GM18870 (cell line): ENCODE data around the gene GPR153.

ENCODE experiments used
- ATAC-seq: cut with Tn5 transposase; IDR thresholded peaks from one replicate; pipeline ENCODE4 v1.9.1; 2021; ENCODE audit warnings: moderate library complexity; ENCODE audit not compliant: unreplicated experiment

Gene GPR153

DNA sequence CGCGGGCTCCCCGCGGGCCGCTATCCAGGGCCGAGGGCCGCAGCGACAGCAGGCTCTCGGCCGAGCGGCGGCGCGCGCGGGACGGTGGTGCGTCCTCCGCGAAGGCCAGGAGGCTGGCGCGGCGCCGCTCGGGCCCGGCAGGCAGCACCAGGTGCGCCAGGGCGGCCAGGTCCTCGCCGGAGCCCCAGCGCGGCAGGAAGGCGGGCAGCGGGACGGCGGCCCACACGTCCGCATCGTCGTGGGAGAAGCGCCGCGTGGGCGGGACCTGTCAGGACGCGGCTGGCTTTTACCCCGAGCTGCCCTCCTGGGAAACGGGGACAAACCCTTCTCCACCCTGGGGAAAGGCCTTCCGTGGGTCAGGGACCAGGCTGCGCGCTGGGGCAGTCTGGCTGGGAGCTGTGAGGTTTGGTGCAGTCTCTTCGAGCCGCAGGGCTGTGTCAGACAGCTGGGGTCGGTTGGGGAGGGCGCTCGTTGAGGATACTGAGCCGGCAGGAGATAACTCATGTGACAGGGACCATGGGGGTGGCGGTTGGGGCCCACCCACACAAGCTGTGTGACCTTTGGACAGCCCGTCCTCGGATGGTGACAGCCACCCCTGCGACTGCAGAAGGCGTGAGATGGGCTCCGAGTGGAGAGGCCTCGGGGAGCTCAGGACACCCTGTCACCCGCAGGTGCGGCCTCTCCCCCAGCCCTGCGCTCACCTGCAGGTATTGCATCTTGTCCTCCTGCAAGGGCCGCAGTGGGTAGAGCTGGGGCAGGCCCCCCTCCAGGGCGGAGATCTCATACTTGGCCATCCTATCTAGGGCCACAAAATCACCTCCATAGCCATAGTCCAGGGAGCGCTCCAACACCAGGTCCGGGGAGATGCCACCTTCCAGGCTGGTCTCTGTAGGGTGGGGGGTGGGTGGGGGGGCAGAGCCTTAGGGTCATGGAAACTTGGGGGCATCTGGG lies 10.9 kb downstream of the GPR153 start:
- ATAC-seq, result no peak

DNA sequence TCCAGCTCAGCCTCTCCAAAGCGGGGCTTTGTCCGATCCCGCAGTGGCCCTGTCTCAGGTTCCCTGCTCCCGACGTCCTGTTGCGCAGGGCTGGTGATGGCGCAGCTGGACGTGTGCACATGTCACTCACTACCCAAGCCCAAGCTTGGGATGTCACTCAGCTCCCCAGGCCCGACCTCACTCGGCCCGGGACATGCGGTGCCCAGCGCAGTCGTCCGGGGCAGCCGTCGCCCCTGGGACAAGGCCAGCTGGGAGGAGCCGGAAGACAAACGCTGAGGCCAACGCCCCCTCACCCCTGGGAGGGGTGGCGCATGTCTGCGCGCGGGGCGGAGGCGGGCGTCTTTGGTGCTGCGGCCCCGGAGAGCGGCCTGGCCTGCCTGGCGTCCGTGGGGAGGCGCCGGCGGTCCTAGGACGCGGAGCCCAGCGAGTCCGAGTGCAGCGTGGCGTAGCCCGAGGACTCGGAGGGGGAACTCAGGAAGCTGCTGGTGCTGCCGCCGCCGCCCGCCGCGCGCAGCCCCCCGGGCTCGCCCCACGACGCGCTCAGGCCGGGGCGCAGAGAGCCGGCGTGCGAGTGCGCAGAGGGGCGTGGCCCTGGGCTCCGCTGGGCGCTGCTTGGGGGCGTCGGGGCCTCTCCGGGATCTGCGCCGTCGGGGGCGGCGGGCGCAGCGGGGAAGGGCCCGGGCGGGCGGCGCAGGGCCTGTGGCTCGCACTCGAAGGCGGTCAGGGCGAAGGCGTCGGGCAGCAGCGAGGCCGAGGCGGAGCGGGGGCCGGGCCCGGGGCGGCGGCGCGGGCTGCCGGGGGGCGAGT lies 11.8 kb downstream of the GPR153 start:
- no peak for ATAC-seq

DNA sequence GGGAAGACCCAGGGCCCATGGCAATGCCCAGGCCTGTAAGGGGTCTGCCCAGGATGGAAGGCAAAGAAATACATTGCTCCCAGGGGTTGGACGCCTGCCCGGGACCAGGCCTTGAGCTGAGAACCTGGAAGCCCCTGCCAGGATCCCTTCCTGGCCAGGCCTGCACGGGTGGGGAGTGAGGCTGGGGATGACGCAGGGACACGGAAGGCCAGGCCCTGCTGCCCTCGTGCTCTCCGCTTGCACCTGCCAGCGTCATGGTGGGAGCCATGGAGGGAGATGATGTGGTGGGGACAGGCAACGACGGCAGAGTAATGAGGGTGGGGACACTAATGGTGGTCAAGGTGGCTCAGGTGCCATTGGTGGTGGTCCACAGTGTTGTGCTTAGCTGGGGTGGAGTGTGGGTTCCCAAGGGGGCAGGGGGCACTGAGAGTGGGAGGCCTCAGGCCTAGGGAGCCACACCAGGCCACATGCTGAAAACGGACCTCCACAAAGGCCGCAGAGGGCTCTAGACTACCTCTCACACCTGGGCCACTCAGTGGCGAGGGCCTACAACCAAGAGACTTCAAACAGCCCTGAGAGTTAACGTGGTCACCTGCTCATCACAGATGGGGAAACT lies 12.6 kb downstream of the GPR153 start:
- ATAC-seq, result no peak

DNA sequence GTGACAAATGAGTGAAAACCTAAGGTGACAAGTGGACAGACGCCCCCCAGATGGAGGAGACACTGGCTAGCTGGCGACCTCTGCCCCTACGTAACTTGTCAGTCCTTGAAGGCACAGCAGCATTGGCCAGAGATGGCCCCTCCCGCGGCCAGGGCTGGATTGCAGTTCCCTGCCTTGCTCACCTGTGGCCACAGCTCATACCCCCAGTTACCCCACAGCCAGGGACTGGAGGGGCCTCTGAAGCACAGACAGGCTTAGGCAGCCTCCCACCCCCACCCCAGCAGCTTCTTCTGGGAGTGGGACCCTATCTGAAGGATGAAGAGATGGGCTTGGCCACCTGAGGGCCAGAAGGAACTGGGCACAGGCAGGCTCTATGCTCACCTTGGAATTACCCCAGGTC lies 13.2 kb downstream of the GPR153 start:
- ATAC-seq, result no peak

DNA sequence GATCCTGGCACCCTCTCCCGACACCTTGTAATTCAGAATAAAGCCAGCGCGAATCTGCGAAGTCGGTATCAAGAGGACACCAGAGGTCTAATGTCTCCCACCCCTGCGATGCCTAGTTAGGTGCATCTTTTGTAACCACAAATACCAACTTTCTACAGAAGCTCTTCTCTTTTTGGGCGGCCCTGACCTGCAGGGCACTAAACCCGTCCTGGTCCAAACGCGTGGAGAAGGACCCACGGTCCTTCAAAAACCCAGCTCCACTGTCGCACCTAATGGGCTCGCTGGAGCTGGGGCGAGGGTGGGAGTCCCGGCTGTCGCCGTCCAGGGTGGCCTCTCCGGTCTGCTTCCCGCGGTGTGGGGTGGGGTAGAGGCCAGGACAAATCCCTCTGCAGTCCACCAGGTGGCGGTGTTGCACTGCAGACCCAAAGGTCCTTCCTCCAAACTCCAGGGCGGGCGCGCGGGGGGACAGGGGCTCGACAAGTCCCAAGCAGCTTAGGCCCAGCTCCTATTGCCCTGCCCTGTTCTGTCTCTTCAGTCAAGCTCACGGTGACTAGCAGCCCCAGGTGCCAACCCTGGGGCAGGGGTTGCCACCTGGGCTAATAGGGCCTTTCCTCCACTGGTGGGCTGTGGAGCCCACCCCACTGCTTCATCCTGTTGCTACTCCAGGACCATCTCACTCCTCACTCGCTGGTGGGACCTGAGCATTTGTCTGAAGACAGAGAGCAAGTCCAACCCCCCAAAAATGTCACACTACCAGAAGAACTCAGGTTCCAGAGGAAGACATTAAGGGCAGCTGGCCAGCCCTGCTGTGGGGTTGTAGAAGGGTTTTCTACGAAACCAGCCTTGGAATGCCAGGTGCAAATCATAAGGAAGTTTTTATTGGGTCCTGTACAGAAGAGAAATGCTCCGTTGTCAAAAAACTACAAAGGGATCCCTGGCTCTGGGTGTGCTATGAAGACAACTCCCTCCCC lies 14.1 kb downstream of the GPR153 start:
- no peak for ATAC-seq

DNA sequence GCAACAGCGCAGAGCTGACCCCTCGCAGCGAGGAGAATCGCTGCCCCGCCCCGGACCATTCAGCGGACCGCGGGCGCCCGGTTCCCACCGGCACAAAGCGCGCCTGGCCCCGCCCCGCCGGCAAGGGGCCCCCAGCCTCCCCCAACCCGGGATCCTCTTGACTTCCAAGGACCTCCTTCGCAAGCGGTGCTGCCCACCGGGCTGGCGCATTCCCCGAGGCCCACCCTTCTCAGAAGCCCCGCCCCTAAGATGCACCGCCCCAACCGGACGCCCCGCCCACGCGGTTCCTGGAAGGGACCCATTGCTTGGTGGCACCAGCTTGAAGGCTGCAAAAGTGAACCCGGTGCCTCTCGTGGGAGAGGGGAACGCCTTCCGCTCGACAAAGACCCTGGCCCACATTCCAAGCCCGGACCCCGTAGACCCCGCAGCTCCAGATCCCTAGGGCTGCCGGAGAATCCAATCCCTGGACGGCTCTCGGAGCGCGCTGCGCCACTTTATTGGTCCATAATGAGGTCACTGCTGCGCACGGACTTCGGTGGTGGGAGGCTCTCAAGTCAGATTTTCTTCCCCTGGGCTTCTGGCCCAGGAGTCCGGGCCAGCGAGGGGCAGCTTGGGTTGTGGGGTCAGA lies 14.9 kb downstream of the GPR153 start:
- ATAC-seq, result no peak

DNA sequence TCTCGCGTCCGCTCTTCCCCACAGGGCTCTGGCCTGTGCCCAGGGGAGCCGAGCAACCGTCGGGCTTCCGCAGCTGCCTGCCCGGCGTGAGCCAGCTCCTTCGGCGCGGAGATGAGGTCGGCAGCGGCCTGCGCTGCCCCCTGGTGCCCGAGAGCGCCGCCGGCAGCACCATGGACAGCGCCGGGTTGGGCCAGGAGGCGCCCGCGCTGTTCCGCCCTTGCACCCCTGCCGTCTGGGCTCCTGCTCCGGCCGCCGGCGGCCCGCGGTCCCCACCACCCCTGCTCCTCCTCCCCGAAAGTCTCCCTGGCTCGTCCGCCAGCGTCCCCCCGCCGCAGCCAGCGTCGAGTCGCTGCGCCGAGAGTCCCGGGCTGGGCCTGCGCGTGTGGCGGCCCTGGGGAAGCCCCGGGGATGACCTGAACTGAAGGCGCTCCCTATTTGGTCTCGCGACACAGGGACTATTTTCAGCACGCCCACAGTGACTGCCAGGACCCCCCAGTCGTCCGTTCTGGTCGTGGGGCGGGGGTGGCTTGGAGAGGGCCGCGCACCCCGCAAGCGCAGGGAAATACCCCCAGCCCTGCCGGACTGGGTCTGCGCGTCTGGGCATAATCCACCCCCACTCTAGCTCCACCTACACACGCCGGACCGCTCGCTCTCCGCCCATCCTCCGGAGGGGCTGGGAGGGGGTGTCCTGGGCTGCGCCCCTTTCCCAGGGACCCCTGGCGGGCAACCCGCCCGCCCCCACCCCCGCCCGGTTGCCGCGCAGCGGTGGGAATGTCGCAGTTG lies 15.6 kb downstream of the GPR153 start:
- no peak for ATAC-seq

DNA sequence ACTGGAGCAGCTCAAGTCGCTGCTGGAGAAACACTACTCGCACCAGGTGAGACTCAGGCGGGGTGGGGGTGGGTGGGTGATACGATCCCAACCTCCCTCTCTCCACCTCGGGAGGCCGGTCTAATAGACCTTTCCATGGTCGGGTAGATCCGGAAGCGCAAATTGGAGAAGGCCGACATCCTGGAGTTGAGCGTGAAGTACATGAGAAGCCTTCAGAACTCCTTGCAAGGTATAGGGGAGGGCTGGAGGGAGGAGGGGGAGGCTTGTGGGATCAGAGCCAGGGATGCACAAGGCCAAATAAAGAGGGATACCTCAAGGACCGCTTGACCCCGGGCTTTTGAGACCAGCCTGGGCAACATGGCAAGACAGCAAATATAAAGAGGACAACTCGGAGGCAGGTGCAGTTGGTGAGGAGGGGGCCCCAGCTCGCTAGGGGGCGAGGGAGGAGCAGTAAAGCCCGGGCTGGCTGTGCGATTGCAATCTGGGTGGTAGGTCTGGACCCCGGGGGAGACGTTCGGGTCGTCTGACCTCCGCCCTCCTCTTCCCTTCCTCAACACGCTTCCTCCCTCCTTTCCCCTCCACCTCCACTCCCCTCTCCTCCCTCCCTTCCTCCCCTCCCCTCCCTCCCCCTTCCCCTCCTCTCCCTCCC lies 16.4 kb downstream of the GPR153 start:
- no peak for ATAC-seq

DNA sequence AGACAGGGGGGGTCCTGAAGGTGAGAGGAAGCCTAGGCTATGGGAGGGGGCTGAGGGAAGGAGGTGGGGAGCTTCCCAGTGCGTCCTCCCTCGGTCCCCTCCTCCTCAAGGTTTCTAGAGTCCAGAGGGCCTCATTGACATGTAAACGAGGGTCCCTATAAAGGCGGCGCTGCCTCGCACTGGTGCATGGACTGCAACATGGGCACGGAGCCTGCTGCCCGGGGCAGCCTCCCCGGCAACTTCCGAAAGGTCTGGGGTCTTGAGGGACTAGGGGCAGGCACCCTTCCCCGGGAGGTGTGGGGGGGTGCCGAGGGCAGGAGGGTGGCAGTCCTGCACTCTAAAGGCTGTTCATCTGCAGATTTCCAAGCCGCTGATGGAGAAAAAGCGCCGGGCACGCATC lies 16.9 kb downstream of the GPR153 start, which contains the start of gene HES3:
TSS of gene HES3 (plus strand) at position 187 of the 400 bp plus-strand sequence. CDS start at position 374, 187 bp downstream.
- ATAC-seq, result no peak

DNA sequence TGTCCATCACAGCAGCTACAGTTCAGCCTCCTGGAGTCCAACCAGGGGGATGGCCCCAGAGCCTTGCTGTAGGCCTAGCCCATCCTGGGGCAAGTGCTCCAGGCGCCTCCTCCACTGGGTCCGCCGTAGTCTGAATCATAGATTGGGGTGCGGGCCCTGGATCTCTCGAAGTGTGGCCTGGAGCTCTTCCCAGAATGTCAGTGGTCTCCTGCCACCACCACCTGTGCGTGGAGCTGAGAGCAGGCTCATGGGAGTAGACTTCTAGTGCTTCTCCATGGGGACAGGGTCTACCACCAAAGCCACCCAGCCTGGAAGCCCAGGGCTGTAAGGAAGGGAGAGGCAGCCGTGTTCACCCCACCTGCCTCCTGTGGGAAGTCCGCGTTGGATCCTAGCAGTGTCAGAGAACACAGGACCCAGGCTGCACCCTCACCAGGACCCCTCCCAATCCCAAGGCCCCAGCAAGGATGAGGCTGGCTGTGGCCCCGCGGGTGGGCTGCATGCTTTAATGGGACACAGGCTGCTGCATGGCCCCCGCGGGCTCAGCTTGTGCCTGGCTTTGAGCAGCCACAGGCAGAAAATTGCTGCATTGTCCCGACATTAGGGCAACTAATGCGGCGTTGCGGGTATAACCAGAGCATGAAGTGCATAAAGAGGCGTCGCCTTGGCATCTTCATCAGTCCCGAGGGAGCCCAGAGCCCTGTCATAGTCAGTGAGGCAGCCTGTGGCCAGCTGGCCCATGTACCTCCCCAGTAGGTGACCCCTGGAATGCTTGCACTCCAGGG lies 17.7 kb downstream of the GPR153 start:
- no peak for ATAC-seq

DNA sequence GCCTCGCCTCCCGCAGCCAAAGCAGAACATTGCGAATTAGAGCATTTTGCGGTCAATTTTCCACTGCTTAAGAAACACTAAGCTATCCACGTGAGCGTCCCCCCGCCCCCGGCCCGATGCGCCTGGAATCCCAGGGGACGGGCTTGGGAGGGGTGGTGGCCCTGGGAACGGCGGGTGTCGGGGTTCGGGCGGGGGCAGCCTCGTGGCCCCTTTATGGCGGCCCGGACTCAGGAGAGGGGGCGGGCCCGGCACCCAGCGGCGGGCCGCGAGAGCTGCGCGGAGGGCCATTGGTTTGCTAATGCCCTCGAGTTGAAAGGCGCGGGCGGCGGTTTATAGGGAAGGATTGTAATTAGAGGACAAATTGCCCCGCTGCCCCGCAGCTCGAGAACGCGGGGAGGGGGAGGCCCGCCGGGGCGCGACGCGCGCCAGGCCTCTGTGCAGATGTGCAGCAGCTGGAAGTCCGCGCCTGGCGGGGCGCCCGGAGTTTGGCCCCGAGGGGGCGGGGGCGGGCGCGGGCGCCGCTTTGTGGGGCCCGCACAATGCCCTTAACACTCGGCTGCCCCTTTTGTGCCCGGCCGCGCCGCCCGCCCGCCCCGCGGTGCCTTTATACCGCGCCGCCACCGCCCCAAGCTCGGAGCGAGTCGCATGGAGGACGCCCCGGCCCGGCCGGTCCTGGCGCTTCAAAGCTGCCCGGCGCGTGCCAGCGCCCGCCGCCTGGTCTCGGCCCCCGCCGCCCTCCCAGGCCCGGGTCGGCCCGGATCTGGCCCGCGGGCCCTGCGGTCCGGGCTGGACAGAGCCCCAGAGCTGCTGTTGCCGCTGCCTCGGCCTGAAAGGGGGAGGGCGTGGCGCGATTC lies 18.8 kb downstream of the GPR153 start:
- ATAC-seq, result no peak

DNA sequence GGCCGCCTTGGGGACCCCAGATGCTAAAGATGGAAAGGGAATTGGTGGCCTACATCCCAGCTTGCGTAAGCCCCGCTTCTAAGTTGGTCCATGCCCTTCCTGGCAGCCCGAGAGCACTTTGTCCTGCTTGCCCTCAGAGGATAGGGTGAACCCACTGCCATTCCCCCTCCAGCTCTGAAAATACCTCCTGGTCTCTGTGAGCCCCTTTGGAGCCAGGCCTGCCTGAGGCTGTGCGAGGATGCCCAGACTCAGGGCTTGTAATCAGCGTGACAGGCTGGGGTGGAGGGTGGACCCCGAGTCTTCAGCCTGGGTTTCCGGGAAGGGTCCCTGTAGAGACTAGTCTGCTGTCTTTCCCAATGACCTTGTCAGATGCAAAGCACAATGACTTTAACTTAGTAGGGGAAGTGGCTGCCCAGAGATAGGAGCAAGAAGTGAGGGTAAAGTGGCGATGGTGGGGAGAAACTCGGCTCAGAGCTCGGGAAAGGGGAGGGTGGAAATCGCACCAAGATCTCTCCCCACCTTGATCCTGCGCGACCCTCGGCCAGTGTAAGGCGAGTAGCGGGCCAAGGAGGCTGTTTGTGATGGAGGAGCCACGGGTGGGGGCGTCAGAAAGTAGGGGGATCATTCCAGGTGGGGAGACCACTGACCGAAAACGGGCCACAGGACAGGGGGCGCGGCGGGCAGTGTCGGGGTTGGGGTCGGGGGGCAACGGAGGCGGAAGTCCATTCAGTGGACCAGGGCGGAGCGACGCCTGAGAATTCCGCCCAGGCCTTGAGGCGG lies 19.6 kb downstream of the GPR153 start:
- no peak for ATAC-seq

DNA sequence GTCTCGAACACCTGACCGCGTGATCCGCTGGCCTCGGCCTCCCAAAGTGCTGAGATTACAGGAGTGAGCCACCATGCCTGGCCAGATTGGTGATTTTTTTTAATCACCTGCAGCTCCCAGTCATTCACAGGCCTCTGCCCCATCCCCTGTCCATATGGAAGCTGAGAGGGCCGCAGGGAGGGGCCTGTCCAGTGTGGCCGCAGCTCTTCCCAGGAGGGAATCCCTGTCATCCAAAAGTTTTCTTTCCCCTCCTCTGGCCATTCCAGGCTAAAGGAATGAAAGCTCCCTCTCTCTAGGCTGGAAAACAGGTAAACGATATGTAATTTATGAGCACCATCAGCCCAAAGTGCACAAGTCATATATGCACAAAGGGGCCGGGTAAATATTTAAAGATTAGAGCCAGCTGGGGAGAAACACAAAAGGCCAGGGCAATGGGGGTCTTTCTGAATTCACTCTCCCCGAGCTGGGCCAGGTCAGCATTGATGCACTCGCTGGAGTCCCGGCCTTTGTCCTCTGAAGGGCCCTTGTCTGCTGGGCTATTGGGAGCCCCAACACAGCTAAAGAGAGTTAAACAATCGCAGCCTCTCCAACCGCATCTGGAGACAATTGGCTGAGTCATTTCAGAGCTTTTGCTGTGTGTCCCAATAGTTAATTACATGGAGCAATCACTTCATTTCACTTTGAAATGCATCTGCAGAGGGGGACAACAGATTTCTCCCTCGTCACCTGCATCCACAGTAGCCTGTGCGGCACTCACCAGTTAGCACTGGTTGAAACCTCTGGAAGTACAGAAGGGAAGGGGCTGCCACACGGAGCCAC lies 20.7 kb downstream of the GPR153 start:
- ATAC-seq, result no peak

DNA sequence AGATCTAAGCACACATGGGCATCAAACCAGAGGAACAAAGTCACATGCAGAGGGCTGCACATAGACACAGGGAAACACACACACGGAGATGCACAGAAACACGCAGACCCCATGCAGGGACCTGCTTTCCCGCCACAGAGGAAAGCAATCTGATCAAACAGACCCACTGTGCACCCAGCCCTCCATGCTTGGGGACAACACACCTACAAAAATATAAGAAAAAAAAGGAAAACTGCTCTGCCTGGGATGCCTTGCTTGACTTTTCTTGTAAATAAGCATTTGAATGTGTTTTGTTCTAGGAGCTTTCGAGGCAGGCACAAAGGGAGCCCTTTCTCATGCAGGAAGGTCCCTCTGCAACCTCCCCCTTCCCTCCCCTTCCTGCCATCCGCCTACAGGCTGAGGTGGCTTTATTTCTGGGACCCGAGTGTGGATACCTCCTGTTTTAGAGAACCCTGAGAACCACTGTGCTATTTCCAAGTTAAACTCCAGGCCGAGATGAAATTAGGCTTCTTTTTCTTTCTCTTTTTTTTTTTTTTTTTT lies 21.6 kb downstream of the GPR153 start:
- no peak for ATAC-seq

DNA sequence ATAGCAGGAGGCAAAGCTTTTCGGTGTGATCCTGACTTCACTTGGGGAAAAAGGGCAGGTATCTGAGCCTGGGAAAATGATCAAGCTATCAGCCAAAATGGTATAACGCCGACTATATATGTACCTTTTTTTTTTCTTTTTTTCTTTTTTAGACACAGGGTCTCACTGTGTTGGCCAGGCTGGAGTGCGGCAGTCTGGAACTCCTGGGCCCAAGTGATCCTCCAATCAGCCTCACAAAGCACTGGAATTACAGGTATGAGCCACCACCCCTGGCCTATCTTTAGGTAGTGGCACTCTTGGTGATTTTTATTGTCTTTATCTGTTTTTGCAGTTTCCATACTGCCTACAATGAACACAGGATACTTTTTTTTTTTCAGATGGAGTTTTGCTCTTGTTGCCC lies 23.8 kb downstream of the GPR153 start:
- no peak for ATAC-seq
